ENCODE measurements around the gene ZNF75A. TPM values are rescaled to one million over a fixed set of nuclear protein-coding genes. Genes with fewer than 3 reads are reported as not detected.

The ZNF75A gene
- total RNA-seq, 1 donor from 2014 or later = 51.3 TPM

DNA sequence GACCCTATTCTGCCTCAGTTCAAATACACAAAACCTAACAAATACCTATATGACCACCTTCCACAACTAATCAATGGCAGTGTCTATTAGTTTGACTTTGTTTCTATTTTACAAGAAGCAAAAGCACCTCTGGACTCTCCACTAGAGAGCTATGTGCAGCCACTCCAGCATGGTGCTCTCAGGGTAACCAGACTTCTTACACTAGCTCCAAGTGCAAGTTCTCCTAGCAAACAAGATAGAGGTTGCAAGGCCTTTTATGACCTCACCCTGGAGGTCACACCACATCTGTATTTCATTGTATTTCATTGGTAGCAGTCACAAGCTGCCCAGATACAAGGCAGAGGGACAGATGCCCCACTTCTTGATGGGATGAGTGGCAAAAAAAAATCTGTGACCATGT is 30.4 kb upstream of the ZNF75A start:
- Mint-ChIP-seq H3K9me3 (no peaks in the 10 kb centered on the region), H3K27me3 (ENCODE audit: low read depth) (peaks cover 29% of the 10 kb centered on the region), H3K36me3 (no peaks in the 10 kb centered on the region), H3K4me1 (no peaks in the 10 kb centered on the region), H3K4me3 (no peak overlapping the region), H3K27ac (no peak overlapping the region)
- TF ChIP-seq, protein P1, sequence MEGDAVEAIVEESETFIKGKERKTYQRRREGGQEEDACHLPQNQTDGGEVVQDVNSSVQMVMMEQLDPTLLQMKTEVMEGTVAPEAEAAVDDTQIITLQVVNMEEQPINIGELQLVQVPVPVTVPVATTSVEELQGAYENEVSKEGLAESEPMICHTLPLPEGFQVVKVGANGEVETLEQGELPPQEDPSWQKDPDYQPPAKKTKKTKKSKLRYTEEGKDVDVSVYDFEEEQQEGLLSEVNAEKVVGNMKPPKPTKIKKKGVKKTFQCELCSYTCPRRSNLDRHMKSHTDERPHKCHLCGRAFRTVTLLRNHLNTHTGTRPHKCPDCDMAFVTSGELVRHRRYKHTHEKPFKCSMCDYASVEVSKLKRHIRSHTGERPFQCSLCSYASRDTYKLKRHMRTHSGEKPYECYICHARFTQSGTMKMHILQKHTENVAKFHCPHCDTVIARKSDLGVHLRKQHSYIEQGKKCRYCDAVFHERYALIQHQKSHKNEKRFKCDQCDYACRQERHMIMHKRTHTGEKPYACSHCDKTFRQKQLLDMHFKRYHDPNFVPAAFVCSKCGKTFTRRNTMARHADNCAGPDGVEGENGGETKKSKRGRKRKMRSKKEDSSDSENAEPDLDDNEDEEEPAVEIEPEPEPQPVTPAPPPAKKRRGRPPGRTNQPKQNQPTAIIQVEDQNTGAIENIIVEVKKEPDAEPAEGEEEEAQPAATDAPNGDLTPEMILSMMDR (IDR thresholded peaks at IDR 0.05; ENCODE audit: unreplicated experiment) = no peak
- no peak for DNase-seq (ENCODE audit: low spot score in 2 of 2, unreplicated experiment in 2 of 2)

- H3K4me3 Mint-ChIP-seq = no peak overlapping the region
- no peaks in the 10 kb centered on the region for H3K36me3 Mint-ChIP-seq
- H3K27ac Mint-ChIP-seq = no peak overlapping the region
- no peaks in the 10 kb centered on the region for H3K4me1 Mint-ChIP-seq
- no peak for DNase-seq (ENCODE audit: low spot score in 2 of 2, unreplicated experiment in 2 of 2)
- TF ChIP-seq, protein P1 (IDR thresholded peaks at IDR 0.05; ENCODE audit: unreplicated experiment) = no peak
- H3K27me3 Mint-ChIP-seq (ENCODE audit: low read depth) = peaks cover 29% of the 10 kb centered on the region
- no peaks in the 10 kb centered on the region for H3K9me3 Mint-ChIP-seq
Observed at GRCh38 chr16:3276679-3277078, 28.6 kb upstream of the ZNF75A start.

DNA sequence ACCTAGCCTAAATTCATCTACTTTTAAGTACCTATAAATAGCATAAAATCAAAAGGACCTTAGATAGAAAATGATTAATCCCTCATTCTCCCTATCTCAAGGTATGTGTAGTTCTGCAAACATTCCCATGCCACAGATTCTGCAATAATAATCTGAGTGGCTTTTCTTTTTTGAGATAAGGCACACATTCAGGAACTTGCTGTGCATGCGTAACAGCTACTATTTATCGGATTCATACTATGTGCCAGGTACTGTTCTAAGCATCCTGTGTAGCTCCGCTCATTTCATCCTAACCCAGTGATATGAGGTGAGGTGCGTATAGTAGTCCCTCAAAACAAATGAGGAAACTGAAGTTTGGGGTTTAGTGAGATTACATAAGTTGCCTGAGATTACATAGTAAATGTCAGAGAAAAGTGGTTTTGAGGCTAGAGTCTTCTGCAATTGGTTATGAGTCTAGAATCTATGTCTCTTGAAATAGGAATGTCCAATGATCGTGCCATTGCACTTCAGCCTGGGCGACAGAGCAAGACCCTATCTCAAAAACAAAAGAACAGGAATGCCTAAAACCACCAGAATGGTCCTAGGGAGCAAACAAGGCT is 24.0 kb upstream of the ZNF75A start:
- Mint-ChIP-seq H3K27ac (peak overlapping the region; percentile 100), H3K4me1 (peaks cover 22% of the 10 kb centered on the region)
- TF ChIP-seq, protein P1 (IDR thresholded peaks at IDR 0.05; ENCODE audit: unreplicated experiment) = no peak

GRCh38 chr16:3282103-3282729 is 23.1 kb upstream of the ZNF75A start:
- DNase-seq (ENCODE audit: low spot score in 2 of 2, unreplicated experiment in 2 of 2) = no peak
- H3K27ac Mint-ChIP-seq = peak overlapping the region; percentile 100
- peaks cover 30% of the 10 kb centered on the region for H3K36me3 Mint-ChIP-seq
- TF ChIP-seq, protein P1 (IDR thresholded peaks at IDR 0.05; ENCODE audit: unreplicated experiment) = no peak
- H3K27me3 Mint-ChIP-seq (ENCODE audit: low read depth) = peaks cover 11% of the 10 kb centered on the region
- peak overlapping the region; percentile 98 for H3K4me3 Mint-ChIP-seq
- H3K9me3 Mint-ChIP-seq = peaks cover 8% of the 10 kb centered on the region
- H3K4me1 Mint-ChIP-seq = peaks cover 22% of the 10 kb centered on the region

More for the DNA sequence above, 24.0 kb upstream of the ZNF75A start:
- Mint-ChIP-seq H3K27me3 (ENCODE audit: low read depth) (peaks cover 19% of the 10 kb centered on the region), H3K9me3 (peaks cover 2% of the 10 kb centered on the region), H3K4me3 (peak overlapping the region; percentile 98), H3K36me3 (peaks cover 21% of the 10 kb centered on the region)
- no peak for DNase-seq (ENCODE audit: low spot score in 2 of 2, unreplicated experiment in 2 of 2)

DNA sequence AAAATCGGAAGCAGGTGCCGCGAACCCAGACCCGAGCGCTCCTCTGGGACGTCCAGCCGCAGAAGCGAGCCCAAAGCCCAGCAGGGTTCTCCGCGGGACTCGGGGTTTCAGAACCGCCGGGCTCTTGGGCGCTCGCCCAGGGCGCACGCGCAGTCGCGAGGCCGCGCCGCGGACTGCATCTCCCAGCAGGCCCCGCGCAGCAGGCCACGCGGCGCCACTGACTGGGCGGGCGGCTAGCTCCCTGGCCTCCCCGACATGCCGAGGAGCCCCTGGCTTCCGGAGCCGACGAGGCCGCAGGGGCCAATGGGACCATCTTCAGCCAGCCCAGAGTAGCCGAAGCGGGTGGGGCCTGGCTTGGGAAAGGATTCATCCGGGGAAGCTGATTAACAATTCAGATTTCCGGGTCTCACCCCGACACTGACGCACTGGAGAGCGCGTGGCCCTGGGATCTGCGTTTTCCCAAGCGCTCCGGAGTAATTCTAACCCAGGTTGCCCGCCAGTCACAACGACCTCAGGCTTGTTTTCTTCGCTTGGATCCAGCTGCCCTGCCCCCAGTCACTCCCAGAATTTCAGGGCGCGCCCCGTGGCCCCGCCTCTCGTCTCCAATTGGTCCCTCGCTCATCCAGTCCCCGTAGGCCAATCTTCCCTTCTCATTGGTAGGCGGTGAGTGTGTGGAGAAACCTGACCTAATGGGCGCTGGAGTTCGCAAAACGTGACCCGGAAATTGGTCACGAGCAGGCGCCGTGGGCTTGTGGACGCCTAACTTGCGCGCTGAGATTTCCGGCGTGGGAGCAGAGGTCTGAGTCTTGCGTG is 22.4 kb upstream of the ZNF75A start, which contains the start of gene ZNF263:
ZNF263 (plus strand) TSS at position 762 of the 813 bp plus-strand sequence. CDS start 328 bp downstream, outside the sequence.
- H3K4me3 Mint-ChIP-seq = peak within 1 kb of the TSS; percentile 98

More for the DNA sequence above, 22.4 kb upstream of the ZNF75A start, which contains the start of gene ZNF263:
- peak; percentile 86 to 93 for DNase-seq (ENCODE audit: low spot score in 2 of 2, unreplicated experiment in 2 of 2)
- Mint-ChIP-seq H3K4me1 (peaks cover 22% of the 10 kb centered on the region), H3K9me3 (peaks cover 12% of the 10 kb centered on the region), H3K36me3 (peaks cover 36% of the 10 kb centered on the region), H3K27me3 (ENCODE audit: low read depth) (peaks cover 4% of the 10 kb centered on the region), H3K27ac (peak within 1 kb of the TSS; percentile 100)
- TF ChIP-seq, protein P1 (IDR thresholded peaks at IDR 0.05; ENCODE audit: unreplicated experiment) = no peak

All from mesothelial cell of epicardium (in vitro differentiated cells).